B cell (primary cell): ENCODE data around the gene APLF.

ENCODE experiments used
- EZH2 ChIP-seq: IDR thresholded peaks from 2 replicates; pipeline ENCODE4 v1.6.1; 2012; ENCODE audit warnings: borderline replicate concordance, low read depth, mild to moderate bottlenecking, moderate library complexity, low read length; ENCODE audit not compliant: insufficient read depth, poor library complexity, severe bottlenecking
- TF ChIP-seq, protein P1 (sequence below): fragments of 200-600 bp; IDR thresholded peaks from one replicate; pipeline ENCODE4 v1.8.0; 2022; ENCODE audit warnings: antibody characterized with exemption, mild to moderate bottlenecking

DNA sequence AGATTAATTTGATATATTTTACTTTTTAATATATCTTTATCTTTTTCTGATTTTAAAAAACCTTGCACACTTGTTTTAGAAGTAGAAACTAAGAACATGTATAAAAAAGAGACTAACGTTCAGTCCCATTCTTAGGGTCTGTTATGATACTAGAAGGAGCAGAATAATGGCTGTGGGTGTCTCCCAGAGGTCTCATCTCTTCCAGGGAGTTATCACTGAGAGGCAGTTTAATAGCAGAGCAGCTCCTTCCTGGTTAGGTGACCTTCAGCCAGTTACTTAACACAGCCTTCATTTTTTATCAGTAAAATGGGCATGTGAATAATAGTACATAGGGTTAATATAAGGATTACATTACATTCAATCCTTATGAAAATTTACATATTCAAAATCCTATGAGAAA lies 40.9 kb upstream of the APLF start:
- TF ChIP-seq, protein P1, sequence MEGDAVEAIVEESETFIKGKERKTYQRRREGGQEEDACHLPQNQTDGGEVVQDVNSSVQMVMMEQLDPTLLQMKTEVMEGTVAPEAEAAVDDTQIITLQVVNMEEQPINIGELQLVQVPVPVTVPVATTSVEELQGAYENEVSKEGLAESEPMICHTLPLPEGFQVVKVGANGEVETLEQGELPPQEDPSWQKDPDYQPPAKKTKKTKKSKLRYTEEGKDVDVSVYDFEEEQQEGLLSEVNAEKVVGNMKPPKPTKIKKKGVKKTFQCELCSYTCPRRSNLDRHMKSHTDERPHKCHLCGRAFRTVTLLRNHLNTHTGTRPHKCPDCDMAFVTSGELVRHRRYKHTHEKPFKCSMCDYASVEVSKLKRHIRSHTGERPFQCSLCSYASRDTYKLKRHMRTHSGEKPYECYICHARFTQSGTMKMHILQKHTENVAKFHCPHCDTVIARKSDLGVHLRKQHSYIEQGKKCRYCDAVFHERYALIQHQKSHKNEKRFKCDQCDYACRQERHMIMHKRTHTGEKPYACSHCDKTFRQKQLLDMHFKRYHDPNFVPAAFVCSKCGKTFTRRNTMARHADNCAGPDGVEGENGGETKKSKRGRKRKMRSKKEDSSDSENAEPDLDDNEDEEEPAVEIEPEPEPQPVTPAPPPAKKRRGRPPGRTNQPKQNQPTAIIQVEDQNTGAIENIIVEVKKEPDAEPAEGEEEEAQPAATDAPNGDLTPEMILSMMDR: no peak
- no peak for TF ChIP-seq EZH2
